ENCODE data around the gene MAPK10.
"Not testable (repeated sequence)": the region's sequence is repeated elsewhere in the genome, so short reads cannot be mapped to it uniquely, and the experiment has no call there.

- not testable (repeated sequence) for TF ChIP-seq POLR2A (IDR thresholded peaks at IDR 0.05; ENCODE audit: extremely low read depth, insufficient read length); CTCF (IDR thresholded peaks at IDR 0.05; ENCODE audit: low read depth, low read length); MYC (IDR thresholded peaks at IDR 0.05; ENCODE audit: low read depth, low read length)
Measured at GRCh38 chr4:86021671-86022070, 338.2 kb downstream of the MAPK10 start.

Measured in NB4 (cell line).